GM21786 (cell line): ENCODE measurements around the gene GNG11.
"Not testable (repeated sequence)": the region's sequence is repeated elsewhere in the genome, so short reads cannot be mapped to it uniquely, and the experiment has no call there.

Source experiments
- ATAC-seq: cut with Tn5 transposase; IDR thresholded peaks from one replicate; pipeline ENCODE4 v1.9.1; 2021; ENCODE audit not compliant: unreplicated experiment

The GNG11 gene

DNA sequence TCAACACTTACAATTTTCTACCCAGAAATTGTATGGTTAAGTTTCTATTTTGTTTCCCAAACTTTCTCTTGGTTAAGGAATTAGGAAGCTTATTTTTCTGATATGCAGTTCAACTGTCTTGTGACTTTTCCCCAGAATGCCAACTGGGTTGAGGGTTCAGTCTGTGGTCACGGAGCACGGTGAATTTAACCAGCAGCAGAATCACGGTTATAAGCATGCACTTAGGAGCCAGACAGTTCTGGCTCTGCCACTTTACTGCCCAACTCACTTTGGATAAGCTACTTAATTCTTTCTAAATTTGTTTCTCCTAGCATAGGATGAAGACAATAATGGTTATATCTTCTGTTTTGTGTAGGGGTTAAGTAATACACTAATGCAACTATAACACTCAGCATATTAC is 10.3 kb upstream of the GNG11 start:
- ATAC-seq = not testable (repeated sequence)

DNA sequence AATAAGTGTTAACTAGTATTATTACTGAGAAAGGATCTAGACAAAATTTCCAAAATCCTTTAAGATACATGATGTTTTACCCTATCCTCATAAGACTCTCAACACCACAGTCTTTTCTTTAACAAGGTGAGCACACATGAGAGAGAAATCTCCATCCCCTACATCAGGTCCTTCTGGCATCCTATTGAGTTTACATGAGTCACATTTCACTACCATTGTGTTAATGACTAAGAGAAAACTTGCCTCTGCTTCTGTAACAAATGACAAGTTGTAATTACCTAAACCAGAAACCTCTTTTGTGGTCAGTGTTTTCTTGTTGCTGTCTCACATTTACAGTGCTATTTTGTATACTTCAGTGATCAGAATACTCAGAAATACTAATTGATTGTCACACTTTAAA is 9.9 kb upstream of the GNG11 start:
- ATAC-seq = not testable (repeated sequence)

DNA sequence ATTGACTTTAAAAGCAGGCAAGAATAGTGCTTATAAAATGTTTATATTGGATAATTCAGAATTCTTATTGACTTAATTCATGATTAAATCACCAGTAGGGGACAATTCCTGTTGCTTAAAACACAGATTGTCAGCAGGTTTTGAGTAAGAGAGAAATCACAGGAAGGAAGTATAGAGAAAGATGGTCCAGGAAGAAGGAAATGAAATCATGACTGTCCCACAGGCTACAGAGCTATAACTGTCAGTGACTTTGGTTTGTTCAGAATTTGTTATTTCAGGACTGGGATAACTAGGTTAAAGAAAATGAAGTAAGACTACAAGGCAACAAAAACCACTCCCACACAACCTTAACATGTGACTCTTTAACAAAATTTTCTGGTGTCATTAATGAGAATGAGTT is 8.3 kb upstream of the GNG11 start:
- no peak for ATAC-seq

DNA sequence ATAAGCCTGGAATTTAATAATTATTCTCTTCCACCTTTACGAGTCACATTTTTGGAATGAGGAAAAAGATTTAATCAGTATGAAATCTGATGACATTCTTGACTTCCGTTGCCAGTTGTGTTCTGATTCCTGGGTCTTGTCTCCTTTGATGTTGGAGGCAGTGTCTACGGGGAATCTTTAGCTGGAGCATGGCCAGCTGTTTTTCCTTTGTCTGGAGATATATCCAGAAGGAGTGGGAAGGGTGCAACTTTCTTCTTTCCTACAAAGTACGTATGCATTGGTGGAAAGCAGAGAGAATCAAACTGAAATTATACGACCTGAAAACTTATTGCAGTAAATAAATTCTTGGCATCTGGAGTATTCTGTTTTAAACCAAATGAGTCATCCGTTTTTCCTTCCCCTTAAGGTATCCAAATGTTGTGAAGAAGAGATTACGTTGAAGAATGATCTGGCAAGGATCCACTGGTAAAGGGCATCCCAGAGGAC is 6.9 kb upstream of the GNG11 start:
- ATAC-seq = no peak

DNA sequence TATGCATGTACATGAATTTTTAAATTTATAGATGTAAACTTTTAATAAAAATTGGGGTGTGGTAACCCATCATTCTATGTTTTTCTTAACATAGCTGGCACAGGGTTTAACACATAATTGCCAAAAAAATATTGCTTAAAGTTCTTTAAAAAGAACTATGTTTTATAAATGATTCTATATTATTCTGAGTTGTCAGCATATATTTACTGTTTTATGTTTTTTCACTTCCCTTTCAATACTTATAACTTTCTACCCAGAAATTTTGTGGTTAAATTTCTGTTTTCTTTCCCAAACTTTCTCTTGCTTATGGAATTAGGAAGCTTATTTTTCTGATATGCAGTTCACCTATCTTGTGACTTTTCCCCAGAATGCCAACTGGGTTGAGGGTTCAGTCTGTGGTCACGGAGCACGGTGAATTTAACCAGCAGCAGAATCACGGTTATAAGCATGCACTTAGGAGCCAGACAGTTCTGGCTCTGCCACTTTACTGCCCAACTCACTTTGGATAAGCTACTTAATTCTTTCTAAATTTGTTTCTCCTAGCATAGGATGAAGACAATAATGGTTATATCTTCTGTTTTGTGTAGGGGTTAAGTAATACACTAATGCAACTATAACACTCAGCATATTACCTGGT is 6.2 kb upstream of the GNG11 start:
- not testable (repeated sequence) for ATAC-seq

DNA sequence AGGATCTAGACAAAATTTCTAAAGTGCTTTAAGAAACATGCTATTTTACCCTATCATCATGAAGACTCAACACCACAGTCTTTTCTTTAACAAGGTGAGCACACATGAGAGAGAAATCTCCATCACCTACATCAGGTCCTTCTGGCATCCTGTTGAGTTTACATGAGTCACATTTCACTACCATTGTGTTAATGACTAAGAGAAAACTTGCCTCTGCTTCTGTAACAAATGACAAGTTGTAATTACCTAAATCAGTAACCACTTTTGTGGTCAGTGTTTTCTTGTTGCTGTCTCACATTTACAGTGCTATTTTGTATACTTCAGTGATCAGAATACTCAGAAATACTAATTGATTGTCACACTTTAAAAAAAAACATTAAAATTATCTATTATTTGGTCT is 5.6 kb upstream of the GNG11 start:
- peak; percentile 60 for ATAC-seq

DNA sequence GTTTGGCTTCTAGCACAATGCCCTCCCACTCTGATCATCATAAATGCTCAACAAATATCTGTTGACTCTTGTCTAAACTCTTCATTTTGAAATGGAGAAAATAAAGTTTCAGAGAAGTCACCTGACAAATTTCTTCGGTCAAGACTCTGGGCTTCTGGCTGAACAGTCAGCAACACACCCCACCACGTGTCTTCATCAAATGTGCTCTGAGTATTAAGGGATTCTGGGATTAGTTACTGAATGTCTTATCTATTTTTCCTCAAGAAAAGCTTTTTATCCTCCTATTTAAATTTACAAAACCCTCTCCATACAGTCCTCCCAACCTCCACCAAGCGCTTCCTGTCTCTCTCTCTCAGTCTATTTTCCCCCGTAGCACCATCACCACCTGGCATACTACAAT is 5.2 kb upstream of the GNG11 start:
- not testable (repeated sequence) for ATAC-seq

DNA sequence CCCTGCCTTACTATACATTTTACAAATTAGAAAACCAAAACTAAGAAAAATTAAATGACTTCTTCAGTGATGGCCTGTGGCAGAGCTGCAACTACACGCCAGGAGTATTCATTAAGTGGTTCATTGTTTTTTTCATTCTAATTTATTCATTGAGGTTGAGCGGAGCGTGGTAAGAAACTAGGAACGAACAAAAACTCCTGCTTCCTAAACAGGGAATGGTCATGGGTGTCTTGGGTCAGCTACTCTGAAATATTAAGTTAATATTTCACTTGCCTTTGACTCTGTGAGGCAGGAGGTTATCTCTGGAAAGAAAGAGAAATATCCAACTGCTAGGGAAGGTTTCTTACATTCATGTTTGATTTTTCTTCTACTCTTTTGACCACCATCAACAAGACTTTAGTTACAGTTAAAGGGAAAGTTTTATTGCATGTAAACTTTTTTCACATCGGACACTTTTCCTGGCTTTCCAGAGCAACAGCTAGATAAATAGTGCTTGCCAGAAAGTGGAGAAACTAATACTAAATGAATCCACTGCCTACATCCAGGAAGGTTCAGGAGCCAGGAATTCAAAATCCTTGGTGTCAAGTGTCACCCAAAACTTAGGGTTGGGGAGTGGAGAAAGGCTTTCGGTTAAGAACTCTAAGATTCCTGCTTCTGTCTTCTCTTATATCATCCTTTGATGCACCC is 896 bp upstream of the GNG11 start:
- no peak for ATAC-seq

DNA sequence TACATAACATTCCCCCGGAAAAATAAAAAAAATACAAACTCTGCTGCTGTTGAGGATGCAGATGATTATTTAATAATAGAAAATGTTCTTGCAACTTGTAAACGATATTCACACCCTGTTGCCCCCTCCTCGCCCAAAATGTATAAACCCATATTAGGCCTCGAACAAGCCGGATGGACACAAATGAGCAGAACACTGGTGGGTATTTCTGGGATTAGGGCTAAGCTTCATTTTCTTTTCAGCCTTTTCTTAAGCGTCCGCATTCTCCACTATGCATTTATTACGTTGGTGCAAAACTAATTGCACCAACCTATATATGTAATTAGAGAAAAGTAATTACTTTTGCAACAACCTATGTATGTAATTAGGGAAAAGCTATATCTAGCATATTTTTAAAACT is 349 bp upstream of the GNG11 start:
- ATAC-seq = no peak

DNA sequence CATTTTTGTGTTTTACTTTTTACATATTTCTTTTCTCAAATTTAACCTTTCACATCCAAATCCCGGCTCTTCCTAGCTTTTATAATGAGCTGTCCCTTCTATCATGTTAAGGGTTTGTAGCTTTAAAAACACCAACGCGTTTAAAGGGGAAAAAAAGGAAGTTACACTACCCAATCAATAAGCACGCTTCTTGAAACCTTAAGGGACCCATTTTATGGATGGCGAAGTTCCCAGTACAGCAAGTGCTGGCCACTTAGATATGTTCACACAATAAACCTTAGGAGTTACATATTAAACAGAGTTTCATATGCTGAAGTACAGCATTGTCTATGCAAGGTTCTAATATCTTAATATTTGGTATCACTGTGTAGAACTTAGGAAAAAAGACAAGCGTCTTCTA is 1.8 kb downstream of the GNG11 start:
- ATAC-seq = no peak

DNA sequence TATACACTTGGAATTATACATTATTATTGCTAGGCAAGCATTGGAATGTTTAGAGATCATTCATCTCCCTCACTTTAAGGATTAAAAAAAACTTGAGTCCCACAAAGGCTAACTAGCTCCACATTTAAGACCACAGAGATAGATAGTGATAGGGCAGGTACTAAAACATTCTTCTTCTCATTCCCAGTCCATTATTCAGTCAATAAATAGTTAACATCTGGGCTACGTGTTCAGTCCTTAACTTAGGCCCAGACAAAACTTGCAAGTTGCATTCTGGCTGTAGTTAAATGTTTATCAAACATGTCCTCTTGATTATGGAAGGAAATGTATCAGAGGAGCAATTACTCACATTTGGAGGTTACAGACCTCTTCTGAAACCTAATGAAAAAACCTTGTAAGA is 2.4 kb downstream of the GNG11 start:
- ATAC-seq = no peak

DNA sequence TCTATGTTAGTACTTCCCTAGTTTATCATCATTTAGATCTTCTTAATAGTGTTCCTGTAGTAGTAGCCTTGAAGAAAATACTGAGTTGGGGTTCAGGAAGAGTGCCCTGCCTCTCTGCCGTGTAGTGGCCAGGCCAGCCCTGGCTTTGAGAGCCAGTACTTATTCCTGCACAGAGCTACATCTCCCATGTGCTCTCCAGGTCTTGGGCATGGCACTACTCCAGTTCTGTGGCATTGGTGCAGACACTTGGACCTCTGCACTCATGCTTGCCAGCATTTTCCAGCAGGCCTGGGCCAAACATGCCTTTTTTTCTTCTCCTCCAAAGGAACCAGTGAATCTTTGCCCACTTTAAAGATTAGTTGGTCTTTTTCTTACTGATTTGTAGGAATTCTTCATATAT is 5.3 kb downstream of the GNG11 start:
- ATAC-seq = no peak

DNA sequence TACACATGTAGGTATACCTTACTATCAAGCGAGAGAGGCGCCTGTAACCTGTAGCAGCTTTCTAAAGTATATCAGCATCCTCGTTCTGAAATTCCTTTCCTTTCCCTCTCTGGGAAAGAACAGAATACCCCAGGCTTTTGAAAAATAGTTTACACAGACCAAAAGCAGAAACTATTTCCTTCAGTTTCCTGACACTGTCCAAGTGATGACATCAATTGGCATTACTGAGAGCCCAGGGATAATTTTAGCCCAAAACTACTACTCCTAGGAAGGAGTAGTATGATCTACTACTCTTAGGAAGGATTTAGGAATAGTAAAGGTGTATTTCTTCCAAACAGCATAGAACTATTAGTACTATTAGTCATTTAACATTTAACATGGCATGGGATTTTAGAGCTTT is 6.0 kb downstream of the GNG11 start:
- no peak for ATAC-seq

DNA sequence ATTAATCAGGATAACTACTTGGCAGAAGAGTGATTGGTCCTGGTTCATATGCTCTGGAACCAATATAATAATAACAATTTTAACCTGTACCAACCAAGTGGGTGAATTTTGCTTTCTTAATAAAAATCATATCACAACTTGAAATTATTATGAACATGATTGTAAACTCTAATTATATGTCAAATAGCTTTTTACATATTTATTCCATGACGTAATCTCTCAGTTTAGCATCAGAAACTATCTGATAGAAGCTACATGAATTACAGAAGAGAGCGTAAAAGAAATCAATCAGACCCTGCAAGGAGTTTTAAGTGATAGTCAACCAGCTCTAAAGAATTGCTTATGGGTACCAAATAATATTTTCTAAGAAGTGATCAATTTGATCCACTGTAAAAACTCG is 10.1 kb downstream of the GNG11 start:
- ATAC-seq = no peak

DNA sequence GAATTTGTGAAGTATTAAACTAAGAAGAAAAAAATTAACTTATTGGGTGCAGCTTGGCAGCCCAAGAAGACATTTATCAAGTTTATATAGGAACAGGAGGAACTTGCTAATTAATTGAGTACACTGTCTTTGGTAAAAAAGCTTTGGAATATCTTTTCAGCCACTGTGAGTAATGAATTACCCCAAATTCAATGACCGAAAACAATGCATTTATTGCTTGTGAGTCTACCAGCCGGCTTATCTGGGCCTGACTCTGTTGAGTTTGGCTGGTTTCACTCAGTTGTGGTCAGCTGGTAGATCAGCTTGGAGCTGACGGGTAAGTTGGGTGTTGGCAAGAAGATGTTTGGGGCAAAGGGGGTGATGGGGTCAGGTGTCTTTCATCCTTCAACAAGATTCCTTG is 11.6 kb downstream of the GNG11 start:
- no peak for ATAC-seq

DNA sequence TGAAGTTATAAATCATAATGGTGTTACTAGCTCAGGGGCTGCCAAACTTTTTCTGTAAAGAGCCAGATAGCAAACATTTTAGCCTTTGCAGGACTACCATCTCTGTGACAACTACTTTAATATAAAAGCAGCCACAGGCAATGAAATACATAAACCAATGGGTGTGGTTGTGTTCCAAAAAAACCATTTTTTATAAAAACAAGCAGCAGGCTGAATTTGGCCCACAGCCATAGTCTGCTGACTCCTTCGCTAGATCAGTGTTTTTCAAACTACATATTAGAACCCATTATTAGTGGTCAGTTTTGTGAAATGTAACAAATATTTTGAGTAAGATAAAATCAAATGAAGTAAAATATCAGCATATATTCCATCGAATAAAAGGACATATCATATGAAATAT is 13.6 kb downstream of the GNG11 start:
- ATAC-seq = no peak

DNA sequence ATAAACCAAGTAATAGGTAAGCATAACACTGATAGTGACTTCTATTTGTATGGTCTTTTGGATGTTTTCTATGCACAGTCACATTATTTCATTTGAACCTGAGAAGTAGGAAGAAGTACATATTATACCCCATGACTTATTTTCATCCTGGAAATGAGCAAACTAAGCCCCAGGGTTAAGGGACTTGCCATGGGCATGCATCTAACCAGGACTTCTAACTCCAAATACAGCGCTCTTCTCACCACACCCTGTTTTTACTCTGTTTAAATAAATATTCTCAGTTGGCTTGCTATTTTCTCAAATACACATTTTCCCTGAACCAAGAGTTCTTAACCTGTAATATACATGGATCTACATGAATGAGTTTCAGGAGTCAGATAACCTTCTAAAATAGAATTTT is 16.3 kb downstream of the GNG11 start:
- ATAC-seq = no peak

DNA sequence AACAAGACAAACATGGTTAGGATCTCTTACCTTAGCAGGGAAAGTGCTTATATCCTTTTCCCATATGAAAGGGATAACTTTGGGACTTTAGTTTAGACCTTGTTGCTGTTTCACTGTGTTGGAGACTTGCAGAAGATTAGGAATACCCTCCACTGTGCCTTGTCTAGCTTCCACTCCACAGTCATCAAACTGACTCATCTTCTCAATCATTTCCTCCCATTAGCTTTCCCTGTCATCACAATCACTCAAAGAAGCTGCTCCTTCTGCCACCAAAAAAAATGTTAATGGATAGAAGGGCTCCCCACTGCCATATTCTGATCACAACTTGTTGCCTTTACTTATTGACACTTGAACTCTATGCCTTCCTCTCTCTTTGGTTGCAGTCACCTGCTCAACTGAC is 16.8 kb downstream of the GNG11 start:
- no peak for ATAC-seq

DNA sequence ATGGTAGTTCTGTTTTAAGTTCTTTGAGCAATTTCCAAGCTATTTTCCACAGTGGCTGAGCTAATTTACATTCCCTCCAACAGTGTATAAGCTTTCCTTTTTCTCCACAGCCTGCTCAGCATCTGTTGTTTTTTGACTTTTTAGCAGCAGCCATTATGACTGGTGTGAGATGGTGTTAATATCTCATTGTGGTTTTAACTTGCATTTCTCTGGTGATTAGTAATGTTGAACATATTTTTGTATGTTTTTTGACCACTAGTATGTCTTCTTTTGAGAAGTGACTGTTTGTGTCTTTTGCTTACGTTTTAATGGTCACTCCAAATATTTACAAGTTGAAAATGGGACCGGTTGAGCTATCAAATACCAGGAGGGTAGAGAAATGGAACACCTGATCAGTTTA is 20.4 kb downstream of the GNG11 start:
- no peak for ATAC-seq

DNA sequence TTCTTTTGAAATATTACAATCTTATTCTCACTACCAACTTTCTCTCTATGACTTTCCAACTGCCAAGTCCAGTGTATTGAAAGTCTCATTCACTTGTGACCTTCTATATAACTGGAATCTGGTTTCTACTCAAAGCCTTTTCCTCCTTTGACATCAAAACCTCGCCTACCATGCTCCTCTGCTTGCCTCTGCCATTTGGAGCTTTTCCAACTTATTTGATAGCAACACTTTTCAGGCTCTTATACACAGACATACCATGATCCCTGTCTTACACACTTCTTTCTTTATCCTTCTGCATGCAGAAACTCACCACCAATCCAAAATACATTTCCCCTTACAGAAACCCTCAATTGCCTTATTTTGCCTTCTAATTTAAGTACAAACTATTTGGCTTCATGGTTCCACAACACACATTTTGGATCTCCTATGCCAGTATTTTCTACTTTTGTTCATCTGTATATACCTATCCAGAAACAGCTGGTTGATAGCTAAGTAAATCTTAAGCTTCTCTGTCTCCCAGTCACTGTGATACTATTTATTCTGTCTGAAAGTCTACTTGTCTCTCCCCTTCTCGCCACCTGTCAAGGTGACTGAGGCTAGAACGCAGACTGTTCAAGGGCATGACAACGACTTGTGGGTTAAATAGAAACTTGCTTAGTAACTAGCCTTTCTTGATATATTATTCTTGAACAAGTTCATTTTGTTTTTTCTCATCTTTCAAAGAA is 22.4 kb downstream of the GNG11 start:
- ATAC-seq = no peak

DNA sequence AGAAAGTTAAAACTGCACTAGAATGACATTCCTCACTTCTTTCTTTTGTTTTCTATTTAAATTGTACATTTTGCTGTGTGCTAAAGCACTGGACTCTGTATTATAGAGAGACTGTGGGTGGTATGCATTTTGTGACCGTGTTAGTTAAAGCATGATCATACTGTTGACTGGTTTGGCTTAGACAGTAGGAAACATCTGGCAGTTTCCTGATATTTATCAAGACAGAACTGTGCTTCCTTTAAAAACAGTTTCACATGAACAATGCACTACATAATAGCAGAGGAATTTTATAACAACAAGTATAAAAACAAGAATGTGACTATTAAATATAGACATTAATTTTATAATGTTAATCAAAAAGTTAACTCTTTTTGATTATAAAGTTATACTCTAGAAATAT is 23.1 kb downstream of the GNG11 start:
- no peak for ATAC-seq

DNA sequence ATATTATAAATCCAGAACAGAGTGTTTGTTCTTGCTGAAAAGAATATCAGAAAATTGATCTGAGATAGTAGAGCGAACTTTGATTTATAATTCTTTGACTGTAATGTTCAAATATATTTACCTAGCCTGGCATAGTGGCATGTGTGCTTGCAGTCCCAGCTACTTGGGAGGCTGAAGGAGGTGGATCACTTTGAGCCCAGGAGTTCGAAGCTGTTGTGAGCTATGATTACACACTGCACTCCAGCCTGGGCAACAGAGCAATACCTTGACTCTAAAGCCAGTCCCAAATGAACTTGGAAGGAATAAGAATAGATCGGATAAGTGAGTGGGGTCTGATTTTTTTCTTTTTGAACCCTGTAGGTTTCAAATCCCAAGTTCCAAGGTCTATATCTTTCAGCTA is 23.5 kb downstream of the GNG11 start:
- no peak for ATAC-seq
